Thymus (tissue), 11 donors: ENCODE results near the gene MBP. TPM values are rescaled to one million over a fixed set of nuclear protein-coding genes. Genes with fewer than 3 reads are reported as not detected.
"Not testable (repeated sequence)": the region's sequence is repeated elsewhere in the genome, so short reads cannot be mapped to it uniquely, and the experiment has no call there.

Experiments used
- DNase-seq, 9 donors: peaks; one replicate each; pipeline ENCODE4 v3.0.0-alpha.2; 2013; ENCODE audit warnings: low spot score in 9 of 9, low read depth in 6 of 9, missing footprints in 1 of 9
- H3K27ac ChIP-seq, 2 donors: one replicate each; pipeline ENCODE4 v1.5.1; 2013; ENCODE audit warnings: control low read depth in 1 of 2, low read depth in 1 of 2, low read length in 1 of 2, mild to moderate bottlenecking in 1 of 2, moderate library complexity in 1 of 2
- H3K27me3 ChIP-seq, 2 donors: one replicate each; pipeline ENCODE4 v1.5.1; 2013; ENCODE audit warnings: low read length in 1 of 2; ENCODE audit not compliant: control insufficient read depth in 2 of 2, insufficient read depth in 1 of 2
- H3K36me3 ChIP-seq, 2 donors: one replicate each; pipeline ENCODE4 v1.5.1; 2013; ENCODE audit warnings: low read length in 1 of 2, mild to moderate bottlenecking in 1 of 2, moderate library complexity in 1 of 2; ENCODE audit not compliant: control insufficient read depth in 2 of 2, insufficient read depth in 2 of 2
- H3K4me1 ChIP-seq, 2 donors: one replicate each; pipeline ENCODE4 v1.5.1; 2013; ENCODE audit warnings: low read length in 2 of 2; ENCODE audit not compliant: control insufficient read depth in 2 of 2, insufficient read depth in 2 of 2
- H3K4me3 ChIP-seq, 2 donors: one replicate each; pipeline ENCODE4 v1.5.1; 2013; ENCODE audit warnings: low read length in 2 of 2, control low read depth in 1 of 2, mild to moderate bottlenecking in 1 of 2
- H3K9me3 ChIP-seq, 2 donors: one replicate each; pipeline ENCODE4 v1.5.1; 2013; ENCODE audit warnings: low read length in 1 of 2, mild to moderate bottlenecking in 1 of 2; ENCODE audit not compliant: control insufficient read depth in 2 of 2, insufficient read depth in 1 of 2
- WGBS: extraction: QIAGEN DNeasy Blood & Tissue Kit; methylation state at CpG from one replicate; pipeline ENCODE4 v1.1.7; 2013; 5-methylcytosine and 5-hydroxymethylcytosine counted together
- polyA plus RNA-seq: library from polyadenylated mRNA; stranded (reverse); fragments of 200-250 nt; gene quantifications from one replicate; pipeline ENCODE4 v1.2.3, GENCODE V29; 2013
- total RNA-seq: library from RNA; stranded (reverse); fragments of 120-200 nt; gene quantifications from one replicate; pipeline ENCODE4 v1.2.4, GENCODE V29; 2013
- donor health status: healthy.

Gene MBP
- total and polyA plus RNA-seq, 2 donors: 16.1 to 16.3 TPM

GRCh38 chr18:77025831-77026363, 106.7 kb downstream of the MBP start:
- 98% methylated on average over 28 of the region's 28 CpGs for WGBS
- DNase-seq: no peak
- no peak overlapping the region for H3K27ac ChIP-seq
- H3K9me3 ChIP-seq: no peaks in the 10 kb centered on the region
- H3K36me3 ChIP-seq: peaks cover 0 to 3% of the 10 kb centered on the region in 2 donors
- no peaks in the 10 kb centered on the region for H3K4me1 ChIP-seq
- no peak overlapping the region for H3K4me3 ChIP-seq
- H3K27me3 ChIP-seq: no peaks in the 10 kb centered on the region

- Histone ChIP-seq H3K27me3 (no peaks in the 10 kb centered on the region), H3K4me3 (no peak overlapping the region), H3K4me1 (no peaks in the 10 kb centered on the region), H3K36me3 (peaks cover 0 to 3% of the 10 kb centered on the region in 2 donors), H3K27ac (no peak overlapping the region), H3K9me3 (no peaks in the 10 kb centered on the region)
- WGBS: 95% methylated on average over 15 of the region's 15 CpGs
- DNase-seq: no peak
Measured at GRCh38 chr18:77025123-77025522, 107.5 kb downstream of the MBP start.

- Histone ChIP-seq H3K4me3 (no peak overlapping the region), H3K36me3 (peaks cover 0 to 3% of the 10 kb centered on the region in 2 donors), H3K9me3 (no peaks in the 10 kb centered on the region), H3K27me3 (no peaks in the 10 kb centered on the region), H3K27ac (no peak overlapping the region), H3K4me1 (no peaks in the 10 kb centered on the region)
- DNase-seq: no peak
- WGBS: 98% methylated on average over 14 of the region's 14 CpGs
Measured at GRCh38 chr18:77024476-77024875, 108.1 kb downstream of the MBP start.

GRCh38 chr18:77023102-77023782, 109.3 kb downstream of the MBP start:
- DNase-seq: no peak
- Histone ChIP-seq H3K4me1 (no peaks in the 10 kb centered on the region), H3K4me3 (no peak overlapping the region), H3K27me3 (no peaks in the 10 kb centered on the region), H3K9me3 (no peaks in the 10 kb centered on the region), H3K27ac (no peak overlapping the region), H3K36me3 (peaks cover 0 to 3% of the 10 kb centered on the region in 2 donors)
- 79% methylated on average over 19 of the region's 19 CpGs for WGBS

GRCh38 chr18:77022556-77022955, 110.0 kb downstream of the MBP start:
- H3K4me1 ChIP-seq: no peaks in the 10 kb centered on the region
- no peaks in the 10 kb centered on the region for H3K9me3 ChIP-seq
- DNase-seq: no peak
- H3K27me3 ChIP-seq: no peaks in the 10 kb centered on the region
- WGBS: 93% methylated on average over 5 of the region's 5 CpGs
- no peak overlapping the region for H3K27ac ChIP-seq
- peaks cover 0 to 3% of the 10 kb centered on the region in 2 donors for H3K36me3 ChIP-seq
- H3K4me3 ChIP-seq: no peak overlapping the region

GRCh38 chr18:77022116-77022515, 110.5 kb downstream of the MBP start:
- no peak overlapping the region for H3K27ac ChIP-seq
- H3K4me1 ChIP-seq: no peaks in the 10 kb centered on the region
- no peaks in the 10 kb centered on the region for H3K27me3 ChIP-seq
- peaks cover 0 to 3% of the 10 kb centered on the region in 2 donors for H3K36me3 ChIP-seq
- WGBS: 98% methylated on average over 12 of the region's 12 CpGs
- no peaks in the 10 kb centered on the region for H3K9me3 ChIP-seq
- DNase-seq: no peak
- no peak overlapping the region for H3K4me3 ChIP-seq

GRCh38 chr18:77021478-77021877, 111.1 kb downstream of the MBP start:
- not testable (repeated sequence) for H3K9me3 ChIP-seq, H3K4me1 ChIP-seq, H3K36me3 ChIP-seq, H3K27ac ChIP-seq, DNase-seq, H3K27me3 ChIP-seq, H3K4me3 ChIP-seq
- 96% methylated on average over 14 of the region's 14 CpGs for WGBS

- WGBS: 96% methylated on average over 9 of the region's 9 CpGs
- DNase-seq: no peak
- H3K36me3 ChIP-seq: peaks cover 0 to 9% of the 10 kb centered on the region in 2 donors
Measured at GRCh38 chr18:77021075-77021474, 111.5 kb downstream of the MBP start.

GRCh38 chr18:77020561-77020960, 112.0 kb downstream of the MBP start:
- 86% methylated on average over 11 of the region's 11 CpGs for WGBS
- Histone ChIP-seq H3K36me3 (peaks cover 0 to 9% of the 10 kb centered on the region in 2 donors), H3K27me3 (no peaks in the 10 kb centered on the region), H3K27ac (no peak overlapping the region), H3K4me1 (no peaks in the 10 kb centered on the region), H3K4me3 (no peak overlapping the region), H3K9me3 (no peaks in the 10 kb centered on the region)
- DNase-seq: no peak

More at GRCh38 chr18:77021075-77021474, 111.5 kb downstream of the MBP start:
- no peaks in the 10 kb centered on the region for H3K27me3 ChIP-seq
- H3K4me3 ChIP-seq: no peak overlapping the region
- H3K9me3 ChIP-seq: no peaks in the 10 kb centered on the region
- no peaks in the 10 kb centered on the region for H3K4me1 ChIP-seq
- H3K27ac ChIP-seq: no peak overlapping the region
